ENCODE data around the gene CEMIP.
"Not testable (repeated sequence)": the region's sequence is repeated elsewhere in the genome, so short reads cannot be mapped to it uniquely, and the experiment has no call there.

The CEMIP gene

DNA sequence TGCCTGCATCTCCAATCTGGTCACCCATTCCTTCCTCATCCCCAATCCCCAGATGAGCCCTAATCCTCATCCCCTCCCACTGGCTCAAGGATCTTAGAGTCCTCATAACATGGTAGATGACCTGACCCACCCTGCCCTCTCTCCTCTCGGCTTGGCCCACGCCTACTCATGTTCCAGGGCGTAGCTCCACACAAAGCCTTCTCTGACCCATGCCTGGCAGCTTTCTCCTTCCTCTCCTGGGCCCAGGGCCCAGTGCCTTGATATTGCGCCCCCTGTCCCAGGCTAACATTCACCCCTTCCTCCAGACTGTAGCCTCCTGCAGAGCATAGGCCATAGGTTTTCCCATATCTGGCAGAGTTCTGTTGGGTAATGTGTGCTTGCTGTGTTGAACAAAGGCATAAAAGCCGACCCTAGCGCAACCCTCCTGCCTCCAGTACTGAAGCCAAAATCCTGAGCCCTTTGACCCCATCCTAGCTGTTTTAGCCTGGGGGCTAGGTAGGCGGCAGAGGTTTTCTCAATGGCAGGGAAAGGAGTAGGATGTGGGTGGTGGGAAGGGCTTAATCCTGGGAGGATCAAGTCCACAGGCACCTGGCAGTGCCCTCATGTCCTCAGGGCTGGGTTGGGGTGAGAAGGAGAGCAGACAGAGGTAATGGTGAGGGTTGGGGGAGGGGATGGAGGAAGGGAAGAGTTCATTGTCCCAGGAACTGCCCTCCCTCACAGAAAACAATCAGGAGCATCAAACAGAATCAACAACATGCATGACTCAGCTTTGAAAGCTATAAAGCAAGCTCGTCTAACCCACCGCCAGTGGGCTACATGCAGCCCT lies 175.0 kb downstream of the CEMIP start:
- TF ChIP-seq SUZ12 (IDR thresholded peaks at IDR 0.05): no peak
- no peak for TF ChIP-seq L3MBTL2 (conservative IDR thresholded peaks at IDR 0.05)
- TF ChIP-seq, protein P1, sequence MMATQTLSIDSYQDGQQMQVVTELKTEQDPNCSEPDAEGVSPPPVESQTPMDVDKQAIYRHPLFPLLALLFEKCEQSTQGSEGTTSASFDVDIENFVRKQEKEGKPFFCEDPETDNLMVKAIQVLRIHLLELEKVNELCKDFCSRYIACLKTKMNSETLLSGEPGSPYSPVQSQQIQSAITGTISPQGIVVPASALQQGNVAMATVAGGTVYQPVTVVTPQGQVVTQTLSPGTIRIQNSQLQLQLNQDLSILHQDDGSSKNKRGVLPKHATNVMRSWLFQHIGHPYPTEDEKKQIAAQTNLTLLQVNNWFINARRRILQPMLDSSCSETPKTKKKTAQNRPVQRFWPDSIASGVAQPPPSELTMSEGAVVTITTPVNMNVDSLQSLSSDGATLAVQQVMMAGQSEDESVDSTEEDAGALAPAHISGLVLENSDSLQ (IDR thresholded peaks at IDR 0.05): no peak
- no peak for TF ChIP-seq LEF1 (IDR thresholded peaks at IDR 0.05; ENCODE audit: borderline replicate concordance)
- TF ChIP-seq SP1 (IDR thresholded peaks at IDR 0.05): no peak
- no peak for TF ChIP-seq TARDBP (IDR thresholded peaks at IDR 0.05)
- TF ChIP-seq NFRKB (IDR thresholded peaks at IDR 0.05): no peak
- TF ChIP-seq ELF4 (IDR thresholded peaks at IDR 0.05): no peak
- TF ChIP-seq BHLHE40 (IDR thresholded peaks at IDR 0.05; ENCODE audit: borderline replicate concordance): no peak
- no peak for TF ChIP-seq ARNT (IDR thresholded peaks at IDR 0.05)
- TF ChIP-seq CTBP1 (IDR thresholded peaks at IDR 0.05; ENCODE audit: borderline replicate concordance): no peak
- no peak for TF ChIP-seq FOXM1 (IDR thresholded peaks at IDR 0.05; ENCODE audit: borderline replicate concordance)
- POLR2A ChIA-PET: no interaction called here
- DNase-seq (ENCODE audit: extremely low spot score): no peak
- CTCF ChIA-PET: interaction anchor here (1.5 kb wide), 1 partner anchor 24 kb away, joined by 4 read pairs; no protein-coding TSS in a partner anchor

DNA sequence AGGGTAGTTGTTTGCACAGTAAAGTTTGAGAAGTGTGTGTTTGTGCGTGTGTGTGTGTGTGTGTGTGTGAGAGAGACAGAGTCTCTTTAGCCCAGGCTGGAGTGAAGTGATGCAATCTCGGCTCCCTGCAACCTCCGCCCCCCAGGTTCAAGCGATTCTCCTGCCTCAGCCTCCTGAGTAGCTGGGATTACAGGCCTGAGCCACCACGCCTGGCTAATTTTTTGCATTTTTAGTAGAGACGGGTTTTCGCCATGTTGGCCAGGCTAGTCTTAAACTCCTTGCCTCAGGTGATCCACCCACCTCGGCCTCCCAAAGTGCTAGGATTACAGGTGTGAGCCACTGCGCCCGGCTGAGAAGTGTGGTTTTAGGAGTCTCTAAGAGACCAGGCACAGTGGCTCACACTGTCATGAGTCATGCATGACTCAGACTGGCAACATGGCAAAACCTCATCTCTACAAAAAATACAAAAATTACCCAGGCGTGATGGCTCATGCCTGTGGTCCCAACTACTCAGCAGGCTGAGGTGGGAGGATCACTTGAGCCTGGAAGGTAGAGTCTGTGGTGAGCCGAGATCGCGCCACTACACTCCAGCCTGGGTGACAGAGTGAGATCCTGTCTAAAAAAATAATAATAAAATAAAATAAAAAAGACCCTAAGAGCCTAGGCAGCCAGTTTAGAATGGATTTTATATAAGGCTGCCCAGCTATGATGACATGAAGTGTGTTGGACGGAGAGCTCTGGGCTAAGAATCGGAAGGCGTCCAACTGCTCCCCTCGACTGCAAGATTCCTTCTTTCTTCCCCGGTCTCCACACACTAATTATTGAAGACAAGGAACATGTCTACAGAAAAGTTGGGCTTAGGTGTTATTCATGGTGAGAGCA lies 176.6 kb downstream of the CEMIP start:
- CTCF ChIA-PET: interaction anchor here (1.1 to 1.8 kb wide), 5 partner anchors 22 to 311 kb away, joined by 3 to 5 read pairs (median 4); partner anchors contain the start of gene CEMIP
- POLR2A ChIA-PET; DNase-seq (ENCODE audit: extremely low spot score): not testable (repeated sequence)

DNA sequence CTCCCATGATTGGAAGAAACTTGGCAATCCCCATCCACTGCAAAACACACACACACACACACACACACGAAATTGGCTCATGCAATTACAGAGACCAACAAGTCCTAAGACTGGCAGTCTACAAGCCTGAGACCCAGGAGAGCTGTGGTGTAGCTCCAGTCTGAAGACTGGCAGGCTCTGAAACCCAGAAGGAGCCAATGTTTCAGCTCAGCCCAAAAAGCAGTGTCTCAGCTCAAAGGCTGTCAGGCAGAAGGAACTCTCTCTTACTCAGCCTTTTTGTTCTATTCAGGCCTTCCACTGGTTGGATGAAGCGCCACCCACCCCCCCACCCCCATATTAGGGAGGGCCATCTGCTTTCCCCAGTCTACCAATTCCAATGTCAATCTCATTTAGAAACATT lies 178.4 kb downstream of the CEMIP start:
- DNase-seq (ENCODE audit: extremely low spot score): no peak
- ChIA-PET POLR2A (no interaction called here), CTCF (interaction anchor here (1.8 kb wide), 1 partner anchor 308 kb away, joined by 5 read pairs; no protein-coding TSS in a partner anchor)
- TF ChIP-seq LEF1 (IDR thresholded peaks at IDR 0.05; ENCODE audit: borderline replicate concordance): no peak
- TF ChIP-seq ARNT (IDR thresholded peaks at IDR 0.05): no peak
- no peak for TF ChIP-seq CTBP1 (IDR thresholded peaks at IDR 0.05; ENCODE audit: borderline replicate concordance)
- no peak for TF ChIP-seq FOXA1 (IDR thresholded peaks at IDR 0.05)
- no peak for TF ChIP-seq TARDBP (IDR thresholded peaks at IDR 0.05)
- TF ChIP-seq NFRKB (IDR thresholded peaks at IDR 0.05): no peak
- no peak for TF ChIP-seq BHLHE40 (IDR thresholded peaks at IDR 0.05; ENCODE audit: borderline replicate concordance)
- no peak for TF ChIP-seq HDGF (IDR thresholded peaks at IDR 0.05; ENCODE audit: borderline replicate concordance)
- no peak for TF ChIP-seq SP1 (IDR thresholded peaks at IDR 0.05)
- TF ChIP-seq ZNF384 (IDR thresholded peaks at IDR 0.05): no peak
- no peak for TF ChIP-seq FOXK2 (IDR thresholded peaks at IDR 0.05)

DNA sequence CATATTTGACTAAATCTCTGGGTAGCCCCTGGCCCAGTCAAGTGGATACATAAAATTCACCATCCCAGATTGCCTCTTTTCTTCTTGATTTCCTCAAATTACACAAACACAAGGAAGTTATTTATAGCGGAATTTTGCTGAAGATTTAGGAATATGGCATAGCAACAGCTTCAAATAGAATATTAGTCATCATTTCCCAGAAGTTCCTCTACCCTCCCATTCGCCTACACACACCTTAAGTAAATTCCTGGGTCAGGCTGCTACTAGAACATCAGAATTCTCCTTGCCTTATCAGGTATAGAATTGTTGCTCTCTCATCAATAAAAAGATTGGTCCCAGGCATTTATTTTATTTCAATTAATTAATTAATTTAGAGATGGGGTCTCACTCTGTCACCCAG lies 178.8 kb downstream of the CEMIP start:
- POLR2A ChIA-PET: no interaction called here
- CTCF ChIA-PET: interaction anchor here (0.6 to 1.8 kb wide), 2 partner anchors 13 to 308 kb away, joined by 3 to 5 read pairs; no protein-coding TSS in a partner anchor
- TF ChIP-seq ARNT (IDR thresholded peaks at IDR 0.05) (no peak), TARDBP (IDR thresholded peaks at IDR 0.05) (no peak), SUZ12 (IDR thresholded peaks at IDR 0.05) (no peak), BHLHE40 (IDR thresholded peaks at IDR 0.05; ENCODE audit: borderline replicate concordance) (no peak), SP1 (IDR thresholded peaks at IDR 0.05) (no peak), ELF4 (IDR thresholded peaks at IDR 0.05) (no peak), FOXM1 (IDR thresholded peaks at IDR 0.05; ENCODE audit: borderline replicate concordance) (no peak), FOXA1 (IDR thresholded peaks at IDR 0.05) (no peak), LEF1 (IDR thresholded peaks at IDR 0.05; ENCODE audit: borderline replicate concordance) (no peak), HDGF (IDR thresholded peaks at IDR 0.05; ENCODE audit: borderline replicate concordance) (no peak), L3MBTL2 (conservative IDR thresholded peaks at IDR 0.05) (no peak), CTBP1 (IDR thresholded peaks at IDR 0.05; ENCODE audit: borderline replicate concordance) (no peak), FOXK2 (IDR thresholded peaks at IDR 0.05) (no peak), NFRKB (IDR thresholded peaks at IDR 0.05) (no peak), ZNF384 (IDR thresholded peaks at IDR 0.05) (no peak)
- TF ChIP-seq, protein P1 (IDR thresholded peaks at IDR 0.05): no peak
- no peak for DNase-seq (ENCODE audit: extremely low spot score)

DNA sequence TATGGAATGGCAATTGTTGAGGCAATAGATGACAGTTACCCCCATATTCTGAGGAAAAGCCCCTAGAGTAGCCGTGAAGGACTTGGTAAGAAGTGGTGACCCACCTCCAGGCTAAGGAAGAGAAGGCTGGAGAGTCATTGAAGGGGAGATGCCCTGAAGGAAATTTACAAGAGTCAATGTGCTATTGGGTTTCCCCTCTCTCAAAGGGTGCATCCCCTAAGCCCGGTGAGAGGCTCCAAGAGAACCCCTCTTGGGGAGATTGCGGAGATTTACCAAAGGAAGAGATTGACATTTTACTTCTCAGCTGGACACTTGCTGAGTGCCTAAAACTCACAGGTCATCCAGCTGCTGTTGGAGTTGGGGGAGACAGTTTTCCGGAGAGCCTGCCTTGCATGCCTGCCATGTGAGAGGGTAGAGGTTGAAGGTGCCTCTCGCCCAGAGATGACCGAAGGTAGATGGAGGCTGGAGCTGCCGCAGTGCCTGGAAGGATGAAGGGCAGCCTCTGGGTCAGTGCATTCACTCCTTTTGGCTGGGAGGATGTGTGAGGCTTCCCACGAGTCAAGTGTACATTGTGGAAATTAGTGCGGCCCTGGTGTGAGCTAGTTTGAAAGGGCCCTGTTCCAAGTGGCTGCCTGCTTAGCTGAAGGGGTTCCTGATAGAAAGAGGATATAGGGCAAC lies 179.8 kb downstream of the CEMIP start:
- POLR2A ChIA-PET: no interaction called here
- DNase-seq (ENCODE audit: extremely low spot score): no peak
- CTCF ChIA-PET: interaction anchor here (1.7 kb wide), 1 partner anchor 307 kb away, joined by 4 read pairs; no protein-coding TSS in a partner anchor
- TF ChIP-seq SUZ12 (IDR thresholded peaks at IDR 0.05): no peak
- no peak for TF ChIP-seq FOXA1 (IDR thresholded peaks at IDR 0.05)
- TF ChIP-seq ELF4 (IDR thresholded peaks at IDR 0.05): no peak
- TF ChIP-seq HDGF (IDR thresholded peaks at IDR 0.05; ENCODE audit: borderline replicate concordance): no peak
- TF ChIP-seq CTBP1 (IDR thresholded peaks at IDR 0.05; ENCODE audit: borderline replicate concordance): no peak
- no peak for TF ChIP-seq ARNT (IDR thresholded peaks at IDR 0.05)
- no peak for TF ChIP-seq FOXK2 (IDR thresholded peaks at IDR 0.05)
- TF ChIP-seq TARDBP (IDR thresholded peaks at IDR 0.05): no peak
- TF ChIP-seq, protein P1 (IDR thresholded peaks at IDR 0.05): no peak
- no peak for TF ChIP-seq SP1 (IDR thresholded peaks at IDR 0.05)
- TF ChIP-seq BHLHE40 (IDR thresholded peaks at IDR 0.05; ENCODE audit: borderline replicate concordance): no peak
- TF ChIP-seq FOXM1 (IDR thresholded peaks at IDR 0.05; ENCODE audit: borderline replicate concordance): no peak
- no peak for TF ChIP-seq NFRKB (IDR thresholded peaks at IDR 0.05)

DNA sequence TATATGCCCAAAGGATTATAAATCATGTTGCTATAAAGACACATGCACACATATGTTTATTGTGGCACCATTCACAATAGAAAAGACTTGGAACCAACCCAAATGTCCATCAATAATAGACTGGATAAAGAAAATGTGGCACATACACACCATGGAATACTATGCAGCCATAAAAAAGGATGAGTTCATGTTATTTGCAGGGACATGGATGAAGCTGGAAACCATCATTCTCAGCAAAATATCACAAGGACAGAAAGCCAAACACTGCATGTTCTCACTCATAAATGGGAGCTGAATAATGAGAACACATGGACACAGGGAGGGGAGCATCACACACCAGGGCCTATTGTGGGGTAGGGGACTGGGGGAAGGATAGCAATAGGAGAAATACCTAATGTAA lies 186.3 kb downstream of the CEMIP start:
- DNase-seq (ENCODE audit: extremely low spot score); CTCF ChIA-PET; POLR2A ChIA-PET: not testable (repeated sequence)
